GM23338 (cell line): ENCODE measurements around the gene AMOTL1.

Source experiments
- CREB1 ChIP-seq: fragments of 250-450 bp; sonication (Bioruptor Pico); IDR thresholded peaks from 2 replicates; pipeline ENCODE4 v1.5.0; 2020; ENCODE audit warnings: low read depth, mild to moderate bottlenecking, moderate library complexity
- EZH2 ChIP-seq: fragments of 200-600 bp; sonication (generic); IDR thresholded peaks from one replicate; pipeline ENCODE4 v1.8.0; 2017; ENCODE audit warnings: antibody characterized with exemption, mild to moderate bottlenecking, low read depth; ENCODE audit not compliant: unreplicated experiment
- EZH2phosphoT487 ChIP-seq: fragments of 200-600 bp; sonication (generic); IDR thresholded peaks from one replicate; pipeline ENCODE4 v1.8.1; 2018; ENCODE audit warnings: antibody characterized with exemption; ENCODE audit not compliant: unreplicated experiment
- POLR2AphosphoS5 ChIP-seq: IDR thresholded peaks from 2 replicates; pipeline ENCODE4 v1.6.1; 2016; ENCODE audit warnings: antibody characterized with exemption, low read depth
- STAT1 ChIP-seq: IDR thresholded peaks from one replicate; pipeline ENCODE4 v1.6.1; 2016; ENCODE audit warnings: antibody characterized with exemption; ENCODE audit not compliant: unreplicated experiment
- TF ChIP-seq, protein P1 (sequence below), 2 experiments: fragments of 200-600 bp in 1 of 2; sonication (generic) in 1 of 2; conservative IDR thresholded peaks; 2 replicates each; pipeline versions ENCODE4 v1.5.1 to v1.6.1; 2016 to 2017; ENCODE audit warnings: antibody characterized with exemption in 2 of 2, low read depth in 2 of 2, mild to moderate bottlenecking in 2 of 2, moderate library complexity in 1 of 2
- TF ChIP-seq, protein P2 (sequence below): IDR thresholded peaks from one replicate; pipeline ENCODE4 v1.6.1; 2018; ENCODE audit warnings: antibody characterized with exemption; ENCODE audit not compliant: unreplicated experiment

DNA sequence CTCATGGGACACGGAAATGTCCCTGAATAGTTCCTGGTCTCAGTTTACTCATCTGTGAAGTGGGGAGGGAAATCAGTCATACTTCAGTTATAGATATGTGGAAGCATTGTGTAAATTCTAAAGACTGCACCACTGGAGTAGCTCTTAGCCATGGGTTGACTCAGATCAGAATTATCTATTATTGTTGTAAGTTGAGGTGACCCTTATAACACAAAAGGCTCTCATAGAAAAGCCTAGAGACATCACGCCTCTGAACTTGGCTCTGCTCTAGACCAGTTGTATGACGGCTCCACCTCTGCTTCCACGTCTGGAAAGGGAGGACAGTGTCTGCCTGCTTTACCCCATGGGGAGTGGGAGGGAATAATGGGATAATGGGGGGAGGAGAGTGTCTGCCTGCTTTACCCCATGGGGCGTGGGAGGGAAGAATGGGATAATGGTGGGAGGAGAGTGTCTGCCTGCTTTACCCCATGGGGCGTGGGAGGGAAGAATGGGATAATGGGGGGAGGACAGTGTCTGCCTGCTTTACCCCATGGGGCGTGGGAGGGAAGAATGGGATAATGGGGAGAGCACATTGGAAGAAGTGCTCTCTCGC is 98.2 kb downstream of the AMOTL1 start:
- TF ChIP-seq, protein P1, sequence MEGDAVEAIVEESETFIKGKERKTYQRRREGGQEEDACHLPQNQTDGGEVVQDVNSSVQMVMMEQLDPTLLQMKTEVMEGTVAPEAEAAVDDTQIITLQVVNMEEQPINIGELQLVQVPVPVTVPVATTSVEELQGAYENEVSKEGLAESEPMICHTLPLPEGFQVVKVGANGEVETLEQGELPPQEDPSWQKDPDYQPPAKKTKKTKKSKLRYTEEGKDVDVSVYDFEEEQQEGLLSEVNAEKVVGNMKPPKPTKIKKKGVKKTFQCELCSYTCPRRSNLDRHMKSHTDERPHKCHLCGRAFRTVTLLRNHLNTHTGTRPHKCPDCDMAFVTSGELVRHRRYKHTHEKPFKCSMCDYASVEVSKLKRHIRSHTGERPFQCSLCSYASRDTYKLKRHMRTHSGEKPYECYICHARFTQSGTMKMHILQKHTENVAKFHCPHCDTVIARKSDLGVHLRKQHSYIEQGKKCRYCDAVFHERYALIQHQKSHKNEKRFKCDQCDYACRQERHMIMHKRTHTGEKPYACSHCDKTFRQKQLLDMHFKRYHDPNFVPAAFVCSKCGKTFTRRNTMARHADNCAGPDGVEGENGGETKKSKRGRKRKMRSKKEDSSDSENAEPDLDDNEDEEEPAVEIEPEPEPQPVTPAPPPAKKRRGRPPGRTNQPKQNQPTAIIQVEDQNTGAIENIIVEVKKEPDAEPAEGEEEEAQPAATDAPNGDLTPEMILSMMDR (conservative IDR thresholded peaks at IDR 0.05; ENCODE audit: low read depth in 2 of 2), result no peak
- TF ChIP-seq STAT1 (no peak), POLR2AphosphoS5 (no peak), EZH2 (no peak), EZH2phosphoT487 (no peak), CREB1 (CRISPR knock-in tag) (no peak)
- TF ChIP-seq, protein P2, sequence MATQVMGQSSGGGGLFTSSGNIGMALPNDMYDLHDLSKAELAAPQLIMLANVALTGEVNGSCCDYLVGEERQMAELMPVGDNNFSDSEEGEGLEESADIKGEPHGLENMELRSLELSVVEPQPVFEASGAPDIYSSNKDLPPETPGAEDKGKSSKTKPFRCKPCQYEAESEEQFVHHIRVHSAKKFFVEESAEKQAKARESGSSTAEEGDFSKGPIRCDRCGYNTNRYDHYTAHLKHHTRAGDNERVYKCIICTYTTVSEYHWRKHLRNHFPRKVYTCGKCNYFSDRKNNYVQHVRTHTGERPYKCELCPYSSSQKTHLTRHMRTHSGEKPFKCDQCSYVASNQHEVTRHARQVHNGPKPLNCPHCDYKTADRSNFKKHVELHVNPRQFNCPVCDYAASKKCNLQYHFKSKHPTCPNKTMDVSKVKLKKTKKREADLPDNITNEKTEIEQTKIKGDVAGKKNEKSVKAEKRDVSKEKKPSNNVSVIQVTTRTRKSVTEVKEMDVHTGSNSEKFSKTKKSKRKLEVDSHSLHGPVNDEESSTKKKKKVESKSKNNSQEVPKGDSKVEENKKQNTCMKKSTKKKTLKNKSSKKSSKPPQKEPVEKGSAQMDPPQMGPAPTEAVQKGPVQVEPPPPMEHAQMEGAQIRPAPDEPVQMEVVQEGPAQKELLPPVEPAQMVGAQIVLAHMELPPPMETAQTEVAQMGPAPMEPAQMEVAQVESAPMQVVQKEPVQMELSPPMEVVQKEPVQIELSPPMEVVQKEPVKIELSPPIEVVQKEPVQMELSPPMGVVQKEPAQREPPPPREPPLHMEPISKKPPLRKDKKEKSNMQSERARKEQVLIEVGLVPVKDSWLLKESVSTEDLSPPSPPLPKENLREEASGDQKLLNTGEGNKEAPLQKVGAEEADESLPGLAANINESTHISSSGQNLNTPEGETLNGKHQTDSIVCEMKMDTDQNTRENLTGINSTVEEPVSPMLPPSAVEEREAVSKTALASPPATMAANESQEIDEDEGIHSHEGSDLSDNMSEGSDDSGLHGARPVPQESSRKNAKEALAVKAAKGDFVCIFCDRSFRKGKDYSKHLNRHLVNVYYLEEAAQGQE, result no peak
